Measurements from ENCODE around the gene RXFP2. TPM values are rescaled to one million over a fixed set of nuclear protein-coding genes. Genes with fewer than 3 reads are reported as not detected.

The RXFP2 gene
- total and polyA plus RNA-seq, 12 donors: 0.04 to 0.55 (median 0.37) TPM; not detected in 4

GRCh38 chr13:31706105-31706504, 33.2 kb upstream of the RXFP2 start:
- Histone ChIP-seq H3K9me3 (replicated peaks in 1 of 3) (no peaks in the 10 kb centered on the region), H3K27me3 (no peaks in the 10 kb centered on the region), H3K36me3 (replicated peaks in 1 of 2) (no peaks in the 10 kb centered on the region), H3K4me1 (replicated peaks in 1 of 2) (no peaks in the 10 kb centered on the region), H3K27ac (no peak overlapping the region), H3K4me3 (no peak overlapping the region)
- WGBS, 4 donors: 67 to 86% (median 78%) methylated on average over 1 of the region's 1 CpG
- no peak for DNase-seq
- intact Hi-C loops (cut with DNase I): no loop called here
- TF ChIP-seq CTCF (IDR thresholded peaks at IDR 0.05) (no peak), POLR2A (IDR thresholded peaks at IDR 0.05) (no peak)

- Histone ChIP-seq H3K27ac (no peak overlapping the region), H3K36me3 (replicated peaks in 1 of 2) (no peaks in the 10 kb centered on the region), H3K4me1 (replicated peaks in 1 of 2) (no peaks in the 10 kb centered on the region), H3K27me3 (no peaks in the 10 kb centered on the region), H3K9me3 (replicated peaks in 1 of 3) (no peaks in the 10 kb centered on the region), H3K4me3 (no peak overlapping the region)
- no peak for DNase-seq
- TF ChIP-seq POLR2A (IDR thresholded peaks at IDR 0.05) (no peak), CTCF (IDR thresholded peaks at IDR 0.05) (no peak)
- intact Hi-C loops (cut with DNase I): no loop called here
Measured at GRCh38 chr13:31717583-31717982, 21.7 kb upstream of the RXFP2 start.

GRCh38 chr13:31719214-31719613, 20.1 kb upstream of the RXFP2 start:
- H3K36me3 ChIP-seq (replicated peaks in 1 of 2): no peaks in the 10 kb centered on the region
- no peak for DNase-seq
- TF ChIP-seq CTCF (IDR thresholded peaks at IDR 0.05) (no peak), POLR2A (IDR thresholded peaks at IDR 0.05) (no peak)
- no peak overlapping the region for H3K27ac ChIP-seq
- H3K27me3 ChIP-seq: no peaks in the 10 kb centered on the region
- no peaks in the 10 kb centered on the region for H3K9me3 ChIP-seq (replicated peaks in 1 of 3)
- H3K4me1 ChIP-seq (replicated peaks in 1 of 2): no peaks in the 10 kb centered on the region
- no peak overlapping the region for H3K4me3 ChIP-seq
- intact Hi-C loops (cut with DNase I): no loop called here
- 50 to 72% (median 59%) methylated on average over 3 of the region's 3 CpGs for WGBS, 4 donors

- Histone ChIP-seq H3K9me3 (replicated peaks in 1 of 3) (no peaks in the 10 kb centered on the region), H3K27me3 (no peaks in the 10 kb centered on the region), H3K27ac (no peak overlapping the region), H3K4me1 (replicated peaks in 1 of 2) (no peaks in the 10 kb centered on the region), H3K4me3 (no peak overlapping the region), H3K36me3 (replicated peaks in 1 of 2) (no peaks in the 10 kb centered on the region)
- no peak for DNase-seq
- TF ChIP-seq CTCF (IDR thresholded peaks at IDR 0.05) (no peak), POLR2A (IDR thresholded peaks at IDR 0.05) (no peak)
- WGBS, 4 donors: 43 to 47% (median 46%) methylated on average over 5 of the region's 5 CpGs
- intact Hi-C loops (cut with DNase I): no loop called here
Measured at GRCh38 chr13:31722673-31723072, 16.7 kb upstream of the RXFP2 start.
